Stimulated activated CD8-positive, alpha-beta memory T cell treated with anti-CD3 and anti-CD28 coated beads, Interleukin-7, amount 100 ng/mL, for 1 hour (primary cell): ENCODE measurements around the gene JAKMIP1.

Experiments used
- DNase-seq, 2 donors: peaks; one replicate each; pipeline ENCODE4 v3.0.0-alpha.2; 2020; ENCODE audit warnings: low read depth in 2 of 2

JAKMIP1 gene

GRCh38 chr4:6180841-6181631 is 19.3 kb downstream of the JAKMIP1 start:
- DNase-seq, result no peak

GRCh38 chr4:6179362-6179761 is 21.0 kb downstream of the JAKMIP1 start:
- DNase-seq, result no peak

- DNase-seq, result no peak
Measured at GRCh38 chr4:6178757-6179156, 21.6 kb downstream of the JAKMIP1 start.

GRCh38 chr4:6177587-6178197 is 22.7 kb downstream of the JAKMIP1 start:
- DNase-seq, result no peak

- no peak for DNase-seq
Measured at GRCh38 chr4:6175426-6175825, 24.9 kb downstream of the JAKMIP1 start.

GRCh38 chr4:6172927-6173200 is 27.5 kb downstream of the JAKMIP1 start:
- DNase-seq, result no peak

- no peak for DNase-seq
Measured at GRCh38 chr4:6172093-6172926, 28.0 kb downstream of the JAKMIP1 start.

- DNase-seq, result no peak
Measured at GRCh38 chr4:6169239-6169638, 31.1 kb downstream of the JAKMIP1 start.

- DNase-seq, result no peak
Measured at GRCh38 chr4:6165766-6166165, 34.6 kb downstream of the JAKMIP1 start.

- no peak for DNase-seq
Measured at GRCh38 chr4:6162885-6163284, 37.5 kb downstream of the JAKMIP1 start.

GRCh38 chr4:6161921-6162464 is 38.4 kb downstream of the JAKMIP1 start:
- DNase-seq, result no peak

GRCh38 chr4:6160536-6160935 is 39.8 kb downstream of the JAKMIP1 start:
- no peak for DNase-seq

- no peak for DNase-seq
Measured at GRCh38 chr4:6157926-6158325, 42.4 kb downstream of the JAKMIP1 start.

- no peak for DNase-seq
Measured at GRCh38 chr4:6155996-6156750, 44.2 kb downstream of the JAKMIP1 start.

GRCh38 chr4:6154875-6155274 is 45.5 kb downstream of the JAKMIP1 start:
- no peak for DNase-seq

GRCh38 chr4:6153874-6154273 is 46.5 kb downstream of the JAKMIP1 start:
- DNase-seq, result no peak

GRCh38 chr4:6152869-6153705 is 47.3 kb downstream of the JAKMIP1 start:
- DNase-seq, result no peak

GRCh38 chr4:6150046-6150735 is 50.2 kb downstream of the JAKMIP1 start:
- no peak for DNase-seq

GRCh38 chr4:6148506-6149205 is 51.7 kb downstream of the JAKMIP1 start:
- DNase-seq, result no peak

GRCh38 chr4:6147441-6147840 is 52.9 kb downstream of the JAKMIP1 start:
- DNase-seq, result no peak
